Measurements from ENCODE around the gene CD4. TPM values are rescaled to one million over a fixed set of nuclear protein-coding genes. Genes with fewer than 3 reads are reported as not detected.
A peak's percentile ranks its signal among the peaks of the same experiment; 100 is the strongest.

The CD4 gene
- total RNA-seq, 1 donor from 2014 or later, result 0.10 TPM

DNA sequence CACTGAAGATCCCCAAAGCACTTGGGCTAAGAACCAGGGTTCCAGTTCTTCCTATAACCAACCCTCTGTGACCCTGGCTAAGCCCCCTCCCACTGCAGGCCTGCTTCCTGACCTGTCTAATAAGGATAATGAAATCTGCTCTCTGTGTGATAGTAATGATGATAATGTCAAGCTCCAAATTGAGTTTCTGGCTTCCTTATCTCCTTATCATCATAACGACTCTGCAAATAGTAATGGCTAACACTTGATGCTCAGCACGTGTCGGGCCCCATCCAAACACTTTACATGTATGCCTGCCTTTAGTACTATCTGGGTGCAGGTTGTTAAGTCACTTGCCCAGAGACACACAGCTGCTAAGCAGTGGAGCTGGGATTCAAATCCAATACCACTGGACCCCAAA, 27.3 kb downstream of the CD4 start:
- no peak for DNase-seq (ENCODE audit: low read depth)

DNA sequence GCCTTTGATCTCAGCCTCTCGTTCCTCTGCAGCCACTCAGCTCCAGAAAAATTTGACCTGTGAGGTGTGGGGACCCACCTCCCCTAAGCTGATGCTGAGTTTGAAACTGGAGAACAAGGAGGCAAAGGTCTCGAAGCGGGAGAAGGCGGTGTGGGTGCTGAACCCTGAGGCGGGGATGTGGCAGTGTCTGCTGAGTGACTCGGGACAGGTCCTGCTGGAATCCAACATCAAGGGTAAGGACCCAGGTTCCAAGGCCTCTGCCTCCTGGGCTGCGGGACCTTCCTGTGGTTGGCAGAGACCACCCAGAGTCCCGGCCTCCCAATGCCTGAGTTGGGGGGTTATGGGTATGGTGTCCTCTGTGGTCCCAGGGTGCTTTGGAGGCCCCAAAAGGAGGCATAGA, 27.8 kb downstream of the CD4 start:
- DNase-seq (ENCODE audit: low read depth), result no peak

DNA sequence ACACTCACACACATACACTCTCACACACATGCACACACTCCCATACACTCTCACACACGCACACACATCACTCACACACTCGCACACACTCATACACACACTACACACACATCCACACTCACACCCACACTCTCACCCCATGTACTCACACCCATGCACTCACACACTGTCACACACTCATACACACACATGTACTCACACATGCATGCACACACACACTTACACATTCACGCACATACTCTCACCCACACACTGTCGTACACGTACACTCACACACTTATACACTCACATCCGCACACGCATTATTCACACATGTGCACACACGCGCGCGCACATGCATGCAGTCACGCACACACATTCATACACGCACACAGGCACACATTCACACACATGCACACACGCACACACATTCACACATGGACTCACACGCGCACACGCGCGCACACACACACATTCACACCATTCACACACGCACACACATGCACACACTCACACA, 28.4 kb downstream of the CD4 start:
- DNase-seq (ENCODE audit: low read depth), result no peak

DNA sequence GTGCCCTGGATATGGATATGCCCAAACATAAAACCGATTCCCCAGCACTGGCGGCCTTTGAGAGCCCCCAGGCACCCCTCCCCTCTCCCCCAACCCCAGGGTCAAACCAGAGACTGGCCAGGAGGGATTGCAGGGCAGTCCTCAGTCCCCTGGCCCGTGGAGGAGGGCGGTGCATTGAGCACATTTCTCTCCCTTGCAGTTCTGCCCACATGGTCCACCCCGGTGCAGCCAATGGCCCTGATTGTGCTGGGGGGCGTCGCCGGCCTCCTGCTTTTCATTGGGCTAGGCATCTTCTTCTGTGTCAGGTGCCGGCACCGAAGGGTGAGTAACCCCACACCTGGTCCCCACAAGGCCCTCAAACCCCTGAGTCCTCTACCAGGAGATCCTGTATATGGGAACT, 28.9 kb downstream of the CD4 start:
- DNase-seq (ENCODE audit: low read depth), result no peak

DNA sequence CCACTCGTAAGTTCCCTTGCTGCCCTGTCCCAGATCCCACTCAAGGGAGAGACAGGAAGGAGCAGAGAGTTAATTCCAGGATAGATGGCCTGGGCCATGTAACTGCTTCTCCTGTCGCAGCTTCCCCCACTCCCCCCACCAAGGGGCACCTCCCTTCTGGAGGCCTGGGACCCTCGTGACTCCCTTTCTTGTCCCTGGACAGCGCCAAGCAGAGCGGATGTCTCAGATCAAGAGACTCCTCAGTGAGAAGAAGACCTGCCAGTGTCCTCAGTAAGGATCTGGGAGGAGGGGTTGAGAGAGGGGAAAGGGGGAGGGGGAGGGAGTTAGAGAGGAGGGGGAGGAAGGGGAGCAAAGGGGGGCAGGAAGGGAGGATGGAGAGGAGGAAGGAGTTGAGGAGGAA, 29.3 kb downstream of the CD4 start:
- DNase-seq (ENCODE audit: low read depth), result no peak

DNA sequence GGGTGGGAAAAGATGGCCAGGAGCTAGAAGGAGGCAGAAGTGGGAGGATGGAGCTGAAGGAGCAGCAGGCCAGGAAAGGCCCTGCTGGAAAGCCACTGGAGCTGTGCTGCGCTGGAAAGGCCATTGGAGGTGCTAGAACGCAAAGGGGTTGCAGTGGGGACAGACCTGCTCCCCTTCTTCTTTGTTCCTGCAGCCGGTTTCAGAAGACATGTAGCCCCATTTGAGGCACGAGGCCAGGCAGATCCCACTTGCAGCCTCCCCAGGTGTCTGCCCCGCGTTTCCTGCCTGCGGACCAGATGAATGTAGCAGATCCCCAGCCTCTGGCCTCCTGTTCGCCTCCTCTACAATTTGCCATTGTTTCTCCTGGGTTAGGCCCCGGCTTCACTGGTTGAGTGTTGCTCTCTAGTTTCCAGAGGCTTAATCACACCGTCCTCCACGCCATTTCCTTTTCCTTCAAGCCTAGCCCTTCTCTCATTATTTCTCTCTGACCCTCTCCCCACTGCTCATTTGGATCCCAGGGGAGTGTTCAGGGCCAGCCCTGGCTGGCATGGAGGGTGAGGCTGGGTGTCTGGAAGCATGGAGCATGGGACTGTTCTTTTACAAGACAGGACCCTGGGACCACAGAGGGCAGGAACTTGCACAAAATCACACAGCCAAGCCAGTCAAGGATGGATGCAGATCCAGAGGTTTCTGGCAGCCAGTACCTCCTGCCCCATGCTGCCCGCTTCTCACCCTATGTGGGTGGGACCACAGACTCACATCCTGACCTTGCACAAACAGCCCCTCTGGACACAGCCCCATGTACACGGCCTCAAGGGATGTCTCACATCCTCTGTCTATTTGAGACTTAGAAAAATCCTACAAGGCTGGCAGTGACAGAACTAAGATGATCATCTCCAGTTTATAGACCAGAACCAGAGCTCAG, 30.0 kb downstream of the CD4 start:
- DNase-seq (ENCODE audit: low read depth), result no peak

DNA sequence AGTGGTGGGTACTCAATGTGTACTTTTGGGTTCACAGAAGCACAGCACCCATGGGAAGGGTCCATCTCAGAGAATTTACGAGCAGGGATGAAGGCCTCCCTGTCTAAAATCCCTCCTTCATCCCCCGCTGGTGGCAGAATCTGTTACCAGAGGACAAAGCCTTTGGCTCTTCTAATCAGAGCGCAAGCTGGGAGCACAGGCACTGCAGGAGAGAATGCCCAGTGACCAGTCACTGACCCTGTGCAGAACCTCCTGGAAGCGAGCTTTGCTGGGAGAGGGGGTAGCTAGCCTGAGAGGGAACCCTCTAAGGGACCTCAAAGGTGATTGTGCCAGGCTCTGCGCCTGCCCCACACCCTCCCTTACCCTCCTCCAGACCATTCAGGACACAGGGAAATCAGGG, 30.8 kb downstream of the CD4 start:
- no peak for DNase-seq (ENCODE audit: low read depth)

DNA sequence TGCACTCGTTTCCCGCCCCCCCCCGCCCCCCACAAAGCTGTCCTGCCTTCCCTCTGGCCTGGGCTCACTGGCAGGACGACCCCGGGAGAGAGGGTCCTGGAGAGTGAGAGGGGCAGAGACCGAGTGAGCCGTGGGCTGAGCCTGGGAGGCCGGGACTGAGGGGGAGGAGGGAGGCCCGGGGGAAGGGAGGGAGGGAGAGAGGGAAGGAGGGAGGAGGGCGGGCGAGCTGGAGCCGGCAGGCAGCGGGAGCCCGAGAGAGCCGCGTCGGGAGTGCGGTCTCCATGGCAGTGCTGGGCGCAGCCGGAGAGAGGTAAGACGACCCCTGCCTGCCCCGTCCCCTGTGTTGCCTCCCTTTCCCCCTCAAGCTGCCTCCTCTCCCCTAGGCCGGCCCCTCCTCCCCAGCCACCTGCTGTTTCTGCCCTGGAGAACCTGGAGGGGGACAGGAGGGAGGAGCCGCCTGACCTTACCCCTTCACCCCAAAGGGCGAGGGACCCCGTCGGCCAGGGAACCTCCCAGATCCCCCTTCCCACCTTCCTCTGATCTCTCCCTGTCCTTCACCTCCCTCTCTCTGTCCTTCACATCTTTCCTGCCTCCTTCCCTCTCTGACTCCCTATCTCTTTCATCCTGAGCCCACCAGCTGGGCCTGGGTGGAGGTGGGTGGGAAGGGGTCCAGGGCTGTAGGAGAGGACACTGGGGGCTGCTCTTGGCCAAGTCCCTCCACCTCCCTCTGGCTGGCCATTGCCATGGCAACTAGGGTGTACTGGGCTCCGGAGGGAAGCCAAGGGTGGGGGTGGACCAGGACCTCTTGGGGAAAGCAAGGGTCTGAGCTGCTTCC, 32.5 kb downstream of the CD4 start, which contains the start of gene GPR162:
GPR162 (plus strand) TSS at position 231 of the 835 bp plus-strand sequence. CDS start 2,078 bp downstream, outside the sequence.
- DNase-seq (ENCODE audit: low read depth), result no peak

DNA sequence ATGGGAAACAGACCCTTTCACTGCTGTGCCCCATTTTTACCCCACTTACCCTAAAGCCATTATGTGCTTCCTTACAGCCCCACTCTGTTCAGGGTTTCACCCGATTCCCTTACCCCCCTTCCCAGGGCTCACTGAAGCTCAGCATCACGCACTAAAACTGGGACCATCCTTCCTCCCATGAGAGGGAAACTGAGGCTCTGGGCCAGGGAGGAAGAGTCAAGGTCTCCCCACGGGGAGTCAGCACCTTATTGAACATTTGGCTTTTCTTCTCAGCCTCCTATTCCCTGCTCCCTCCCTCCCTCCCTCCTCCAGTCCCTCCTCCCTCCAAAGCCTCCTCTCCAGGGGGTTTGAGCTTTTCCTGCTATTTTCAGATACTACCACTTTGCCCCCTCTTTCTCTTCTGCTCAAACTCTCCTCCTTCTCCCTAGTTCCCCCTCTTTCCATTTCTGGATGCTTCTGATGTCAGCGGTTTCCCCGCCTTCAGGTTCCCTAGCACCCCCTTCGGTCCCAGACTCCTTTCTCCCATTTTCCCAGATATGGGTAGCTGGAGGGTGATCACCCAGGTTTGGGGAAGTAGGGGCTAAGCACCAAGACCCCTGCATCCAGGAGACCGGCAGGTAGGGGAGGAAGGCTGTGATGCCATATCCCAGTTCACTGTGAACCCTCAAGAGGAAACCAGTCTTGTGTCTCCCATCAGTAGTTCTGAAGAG, 33.3 kb downstream of the CD4 start:
- DNase-seq (ENCODE audit: low read depth), result no peak

DNA sequence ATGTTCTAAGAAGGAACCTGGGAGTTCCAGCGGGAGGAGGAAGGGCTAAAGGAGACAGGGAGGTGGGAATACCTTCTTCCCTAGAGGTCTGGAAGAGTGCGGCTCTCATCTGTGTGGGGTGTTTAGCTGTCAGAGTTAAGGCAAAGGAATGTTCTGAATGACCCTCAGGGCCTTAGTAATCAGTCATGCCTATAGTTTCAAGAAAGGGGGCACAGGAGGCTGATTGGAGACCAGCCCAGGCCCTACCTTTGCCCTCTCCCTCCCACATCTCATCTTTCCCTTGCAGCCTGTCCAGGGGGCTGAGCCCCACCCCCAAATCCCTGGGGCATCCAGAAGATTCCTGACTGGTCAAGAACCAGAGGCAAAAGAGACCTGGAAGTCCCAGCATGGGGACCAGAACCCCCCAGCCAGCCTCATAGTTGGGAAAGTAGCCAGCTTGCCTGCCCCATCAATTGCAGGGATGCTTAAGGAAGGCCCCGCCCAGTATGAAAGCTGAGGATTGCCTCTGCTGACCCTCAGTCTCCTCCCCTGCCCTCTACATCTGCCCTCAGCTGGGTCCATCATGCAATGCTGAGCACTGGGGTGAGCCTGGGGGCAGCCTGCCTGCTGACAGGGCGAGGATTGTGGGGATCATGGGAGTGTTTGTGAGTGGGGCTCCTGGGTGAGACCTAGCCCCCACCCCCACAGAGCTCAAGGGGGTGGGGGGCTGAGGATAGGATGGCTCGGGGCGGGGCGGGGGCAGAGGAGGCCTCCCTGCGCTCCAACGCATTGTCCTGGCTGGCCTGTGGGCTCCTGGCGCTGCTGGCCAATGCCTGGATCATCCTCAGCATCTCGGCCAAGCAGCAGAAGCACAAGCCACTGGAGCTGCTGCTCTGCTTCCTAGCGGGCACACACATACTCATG, 34.1 kb downstream of the CD4 start:
- peak; percentile 25 for DNase-seq (ENCODE audit: low read depth)

DNA sequence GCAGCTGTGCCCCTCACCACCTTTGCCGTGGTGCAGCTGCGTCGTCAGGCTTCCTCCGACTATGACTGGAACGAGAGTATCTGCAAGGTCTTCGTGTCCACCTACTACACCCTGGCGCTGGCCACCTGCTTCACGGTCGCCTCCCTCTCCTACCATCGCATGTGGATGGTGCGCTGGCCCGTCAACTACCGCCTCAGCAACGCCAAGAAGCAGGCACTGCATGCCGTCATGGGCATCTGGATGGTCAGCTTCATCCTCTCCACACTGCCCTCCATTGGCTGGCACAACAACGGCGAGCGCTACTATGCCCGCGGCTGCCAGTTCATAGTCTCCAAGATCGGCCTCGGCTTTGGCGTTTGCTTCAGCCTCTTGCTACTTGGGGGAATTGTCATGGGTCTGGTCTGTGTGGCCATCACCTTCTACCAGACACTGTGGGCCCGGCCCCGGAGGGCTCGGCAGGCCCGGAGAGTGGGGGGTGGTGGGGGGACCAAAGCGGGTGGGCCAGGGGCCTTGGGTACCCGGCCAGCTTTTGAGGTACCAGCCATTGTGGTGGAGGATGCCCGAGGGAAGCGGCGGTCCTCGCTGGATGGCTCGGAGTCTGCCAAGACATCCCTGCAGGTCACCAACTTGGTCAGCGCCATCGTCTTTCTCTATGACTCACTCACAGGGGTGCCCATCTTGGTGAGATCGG, 34.9 kb downstream of the CD4 start:
- DNase-seq (ENCODE audit: low read depth), result no peak

DNA sequence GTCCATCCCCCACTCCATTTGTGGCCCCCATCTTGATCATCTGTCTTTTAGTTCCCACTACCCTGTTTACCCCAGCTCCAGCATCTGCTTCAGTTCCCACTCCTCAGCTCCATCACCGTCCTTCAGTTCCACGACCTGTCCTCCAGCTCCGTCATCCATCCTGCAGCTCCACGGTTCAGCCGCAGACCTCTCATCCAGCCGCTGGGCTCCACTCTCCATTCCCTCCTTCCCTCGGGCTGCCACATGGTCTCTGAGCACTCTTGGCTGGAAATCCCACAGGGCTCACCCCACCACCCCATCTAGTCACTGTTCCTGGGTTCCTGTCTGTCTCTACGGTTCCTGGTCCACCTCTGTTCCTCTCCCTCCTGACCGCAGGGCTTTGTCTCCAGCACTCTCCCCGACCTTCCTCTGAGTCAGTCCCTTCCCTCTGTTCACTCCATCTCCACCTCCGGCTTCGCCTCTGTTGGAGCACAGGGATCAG, 35.6 kb downstream of the CD4 start:
- DNase-seq (ENCODE audit: low read depth), result no peak

DNA sequence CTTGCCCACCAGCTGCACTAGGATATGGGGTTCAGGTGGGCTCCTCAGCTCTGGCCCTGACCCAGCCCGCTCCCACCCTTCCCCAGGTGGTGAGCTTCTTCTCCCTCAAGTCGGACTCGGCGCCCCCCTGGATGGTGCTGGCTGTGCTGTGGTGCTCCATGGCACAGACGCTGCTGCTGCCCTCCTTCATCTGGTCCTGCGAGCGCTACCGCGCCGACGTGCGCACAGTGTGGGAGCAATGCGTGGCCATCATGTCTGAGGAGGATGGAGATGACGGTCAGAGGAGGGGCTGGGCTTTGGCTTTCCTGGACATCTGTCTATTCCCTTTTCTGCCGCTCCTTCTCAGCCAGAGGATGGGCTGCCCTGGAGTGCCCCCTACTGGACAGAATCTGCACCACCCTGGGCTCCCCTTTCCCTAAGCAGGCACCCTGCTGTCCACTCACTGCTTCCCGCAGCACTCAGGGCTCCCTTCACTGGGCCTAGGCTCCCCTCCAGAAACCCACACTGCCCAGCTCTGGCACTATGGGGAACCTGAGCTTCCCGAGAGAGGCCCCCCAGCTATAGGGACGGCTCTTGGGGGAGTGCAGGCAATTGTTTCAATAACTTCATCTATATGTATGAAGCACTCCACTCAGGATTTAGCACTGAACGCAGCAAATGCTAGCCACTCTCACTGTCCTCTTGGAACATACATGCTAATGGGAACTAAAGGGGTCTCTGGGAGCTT, 36.2 kb downstream of the CD4 start:
- DNase-seq (ENCODE audit: low read depth), result peak; percentile 63

DNA sequence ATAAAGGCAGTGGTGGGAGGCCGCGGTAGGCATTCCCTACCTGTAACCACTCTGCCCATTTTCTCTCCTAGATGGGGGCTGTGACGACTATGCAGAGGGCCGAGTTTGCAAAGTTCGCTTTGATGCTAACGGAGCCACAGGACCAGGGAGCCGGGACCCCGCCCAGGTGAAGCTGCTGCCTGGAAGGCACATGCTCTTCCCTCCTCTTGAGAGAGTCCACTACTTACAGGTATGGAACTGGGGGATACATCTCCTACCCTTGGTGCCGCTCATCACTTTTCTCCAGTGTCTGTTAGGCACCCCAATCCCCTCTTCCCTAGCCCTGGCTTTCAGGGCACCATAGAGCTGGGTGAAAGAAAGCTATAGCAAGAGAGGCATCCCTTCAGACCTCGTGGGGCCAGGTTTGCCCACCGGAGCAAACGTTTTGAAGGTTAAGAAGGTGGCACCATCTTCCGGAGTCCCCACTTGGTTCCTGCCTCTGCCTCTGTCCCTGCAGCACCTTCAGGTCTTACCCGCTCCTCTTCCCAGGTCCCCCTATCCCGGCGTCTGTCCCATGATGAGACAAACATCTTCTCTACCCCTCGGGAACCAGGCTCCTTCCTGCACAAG, 36.9 kb downstream of the CD4 start:
- no peak for DNase-seq (ENCODE audit: low read depth)

DNA sequence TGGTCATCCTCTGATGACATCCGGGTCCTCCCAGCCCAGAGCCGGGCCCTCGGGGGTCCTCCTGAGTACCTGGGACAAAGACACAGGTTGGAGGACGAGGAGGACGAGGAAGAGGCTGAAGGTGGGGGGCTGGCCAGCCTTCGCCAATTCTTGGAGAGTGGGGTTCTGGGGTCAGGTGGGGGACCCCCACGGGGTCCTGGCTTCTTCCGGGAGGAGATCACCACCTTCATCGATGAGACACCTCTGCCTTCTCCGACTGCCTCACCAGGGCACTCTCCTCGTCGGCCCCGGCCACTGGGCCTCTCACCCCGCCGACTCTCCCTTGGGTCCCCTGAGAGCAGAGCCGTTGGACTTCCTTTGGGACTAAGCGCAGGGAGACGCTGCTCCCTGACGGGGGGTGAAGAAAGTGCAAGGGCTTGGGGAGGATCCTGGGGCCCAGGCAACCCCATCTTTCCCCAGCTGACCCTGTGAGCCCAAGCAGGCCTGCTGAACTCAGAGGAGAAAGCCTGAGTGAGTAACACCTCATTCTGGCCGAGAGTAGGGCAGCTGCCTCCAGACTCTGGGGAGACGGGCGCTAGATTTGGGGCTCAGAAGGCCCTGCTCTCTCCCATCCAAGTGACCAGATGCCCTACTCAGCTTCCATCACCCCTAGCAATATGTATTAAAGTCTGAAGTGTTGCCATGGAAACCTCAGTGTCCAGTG, 37.6 kb downstream of the CD4 start:
- DNase-seq (ENCODE audit: low read depth), result no peak

DNA sequence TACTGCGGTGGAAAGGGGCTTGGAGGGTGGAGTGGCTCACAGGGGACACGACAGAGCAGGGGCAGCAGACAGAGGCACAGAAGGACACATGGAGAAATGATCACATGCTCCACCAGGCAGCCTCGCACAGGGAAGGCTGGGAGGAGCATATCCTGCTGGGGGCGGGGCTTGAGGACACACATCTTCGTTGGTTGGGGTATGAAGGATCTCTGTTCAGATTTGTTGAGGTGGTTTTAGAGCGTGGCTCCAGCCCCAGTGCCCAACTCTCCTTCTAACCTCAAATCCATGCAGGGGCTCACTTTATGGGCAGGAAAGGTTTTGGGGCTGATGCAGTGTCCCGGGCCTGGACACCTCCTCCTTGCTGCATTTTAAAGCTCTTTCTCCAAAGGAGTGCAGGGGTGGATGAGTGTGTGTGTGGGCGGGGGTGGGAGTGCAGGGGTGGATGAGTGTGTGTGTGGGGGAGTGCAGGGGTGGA, 38.1 kb downstream of the CD4 start:
- peak; percentile 61 for DNase-seq (ENCODE audit: low read depth)

DNA sequence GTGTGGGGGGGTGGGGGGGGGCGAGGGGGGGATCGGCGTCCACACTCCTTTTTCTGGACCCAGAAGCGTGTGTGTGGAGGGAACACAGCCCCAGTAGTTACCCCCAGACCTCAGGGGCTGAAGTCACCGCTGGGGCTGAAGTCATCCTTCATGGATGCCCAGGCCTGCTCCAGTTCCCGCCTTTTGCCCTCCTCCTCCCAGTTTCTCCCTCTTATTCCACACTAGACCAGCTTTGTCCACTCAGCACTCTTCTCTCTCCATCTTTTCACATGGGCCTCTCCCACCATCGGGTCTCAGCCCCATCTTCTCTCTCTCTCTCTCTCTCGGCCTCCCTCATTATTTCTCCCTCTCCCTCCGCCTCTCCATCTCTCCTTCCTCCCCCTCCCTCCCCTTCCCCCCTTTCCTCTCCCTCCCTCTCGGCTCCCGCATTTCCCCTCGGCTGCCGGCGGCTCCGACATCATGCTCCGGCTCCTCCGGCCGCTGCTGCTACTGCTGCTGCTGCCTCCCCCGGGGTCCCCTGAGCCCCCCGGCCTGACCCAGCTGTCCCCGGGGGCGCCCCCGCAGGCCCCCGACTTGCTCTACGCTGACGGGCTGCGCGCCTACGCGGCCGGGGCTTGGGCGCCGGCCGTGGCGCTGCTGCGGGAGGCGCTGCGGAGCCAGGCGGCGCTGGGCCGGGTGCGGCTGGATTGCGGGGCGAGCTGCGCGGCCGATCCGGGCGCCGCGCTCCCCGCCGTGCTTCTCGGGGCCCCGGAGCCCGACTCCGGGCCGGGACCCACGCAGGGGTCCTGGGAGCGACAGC, 38.9 kb downstream of the CD4 start, which contains the start of gene P3H3:
P3H3 (plus strand) TSS at position 426 of the 799 bp plus-strand sequence; CDS start at position 460, 34 bp downstream.
- DNase-seq (ENCODE audit: low read depth), result peak; percentile 19

All from renal cortical epithelial cell (primary cell).